GM12865 (cell line): ENCODE results near the gene RBMS1.
"Not testable (repeated sequence)": the region's sequence is repeated elsewhere in the genome, so short reads cannot be mapped to it uniquely, and the experiment has no call there.

Source experiments
- DNase-seq: peaks from one replicate; pipeline ENCODE4 v3.0.0; 2010; ENCODE audit warnings: low read depth
- H3K4me3 ChIP-seq: 2 replicates; pipeline ENCODE4 v1.5.1; 2011; ENCODE audit warnings: mild to moderate bottlenecking, low read depth, low read length, control low read depth
- TF ChIP-seq, protein P1 (sequence below): IDR thresholded peaks from 2 replicates; pipeline ENCODE4 v1.5.1; 2011; ENCODE audit warnings: low read length, control low read depth, low read depth, inconsistent platforms; ENCODE audit not compliant: insufficient read depth; ENCODE audit errors: missing control alignments

Gene RBMS1

GRCh38 chr2:160372585-160372984, 121.0 kb downstream of the RBMS1 start:
- no peak overlapping the region for H3K4me3 ChIP-seq
- TF ChIP-seq, protein P1, sequence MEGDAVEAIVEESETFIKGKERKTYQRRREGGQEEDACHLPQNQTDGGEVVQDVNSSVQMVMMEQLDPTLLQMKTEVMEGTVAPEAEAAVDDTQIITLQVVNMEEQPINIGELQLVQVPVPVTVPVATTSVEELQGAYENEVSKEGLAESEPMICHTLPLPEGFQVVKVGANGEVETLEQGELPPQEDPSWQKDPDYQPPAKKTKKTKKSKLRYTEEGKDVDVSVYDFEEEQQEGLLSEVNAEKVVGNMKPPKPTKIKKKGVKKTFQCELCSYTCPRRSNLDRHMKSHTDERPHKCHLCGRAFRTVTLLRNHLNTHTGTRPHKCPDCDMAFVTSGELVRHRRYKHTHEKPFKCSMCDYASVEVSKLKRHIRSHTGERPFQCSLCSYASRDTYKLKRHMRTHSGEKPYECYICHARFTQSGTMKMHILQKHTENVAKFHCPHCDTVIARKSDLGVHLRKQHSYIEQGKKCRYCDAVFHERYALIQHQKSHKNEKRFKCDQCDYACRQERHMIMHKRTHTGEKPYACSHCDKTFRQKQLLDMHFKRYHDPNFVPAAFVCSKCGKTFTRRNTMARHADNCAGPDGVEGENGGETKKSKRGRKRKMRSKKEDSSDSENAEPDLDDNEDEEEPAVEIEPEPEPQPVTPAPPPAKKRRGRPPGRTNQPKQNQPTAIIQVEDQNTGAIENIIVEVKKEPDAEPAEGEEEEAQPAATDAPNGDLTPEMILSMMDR = no peak
- no peak for DNase-seq

GRCh38 chr2:160372010-160372356, 121.6 kb downstream of the RBMS1 start:
- TF ChIP-seq, protein P1 = no peak
- H3K4me3 ChIP-seq = no peak overlapping the region
- DNase-seq = no peak

DNA sequence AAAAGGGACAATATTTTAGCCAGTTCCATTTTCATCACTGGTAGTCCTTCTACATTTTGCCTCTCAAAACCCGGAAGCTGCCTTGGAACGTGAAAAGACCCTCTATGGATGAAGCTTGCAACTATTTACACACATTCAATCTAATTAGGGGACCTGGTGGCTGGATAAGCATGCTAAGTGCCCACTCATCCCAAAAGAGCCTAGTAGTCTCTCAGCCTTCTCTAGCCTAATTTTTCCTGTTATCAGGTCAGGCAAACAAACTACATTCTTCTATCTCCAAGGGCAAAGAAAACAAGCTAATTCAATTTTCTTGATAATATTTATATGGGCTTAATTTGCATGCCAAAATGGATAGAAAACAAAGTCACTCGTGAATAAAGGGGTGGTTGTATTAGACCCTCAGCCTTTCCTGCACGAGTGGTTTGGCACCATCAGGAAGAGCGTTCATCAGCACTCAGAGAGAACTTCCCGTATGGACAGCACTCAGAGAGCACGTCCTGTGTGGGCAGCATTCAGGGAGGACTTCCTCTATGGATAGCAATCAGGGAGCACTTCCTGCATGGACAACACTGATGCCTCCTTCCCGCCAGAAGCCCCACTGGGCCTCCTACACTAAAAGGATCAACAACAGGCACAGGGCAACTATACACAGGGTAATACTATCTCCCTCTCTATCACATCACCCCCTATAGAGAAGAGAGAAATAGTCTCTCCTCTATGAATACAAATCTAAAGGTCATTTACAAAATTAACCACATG, 122.2 kb downstream of the RBMS1 start:
- no peak overlapping the region for H3K4me3 ChIP-seq
- TF ChIP-seq, protein P1 = no peak
- DNase-seq = no peak

DNA sequence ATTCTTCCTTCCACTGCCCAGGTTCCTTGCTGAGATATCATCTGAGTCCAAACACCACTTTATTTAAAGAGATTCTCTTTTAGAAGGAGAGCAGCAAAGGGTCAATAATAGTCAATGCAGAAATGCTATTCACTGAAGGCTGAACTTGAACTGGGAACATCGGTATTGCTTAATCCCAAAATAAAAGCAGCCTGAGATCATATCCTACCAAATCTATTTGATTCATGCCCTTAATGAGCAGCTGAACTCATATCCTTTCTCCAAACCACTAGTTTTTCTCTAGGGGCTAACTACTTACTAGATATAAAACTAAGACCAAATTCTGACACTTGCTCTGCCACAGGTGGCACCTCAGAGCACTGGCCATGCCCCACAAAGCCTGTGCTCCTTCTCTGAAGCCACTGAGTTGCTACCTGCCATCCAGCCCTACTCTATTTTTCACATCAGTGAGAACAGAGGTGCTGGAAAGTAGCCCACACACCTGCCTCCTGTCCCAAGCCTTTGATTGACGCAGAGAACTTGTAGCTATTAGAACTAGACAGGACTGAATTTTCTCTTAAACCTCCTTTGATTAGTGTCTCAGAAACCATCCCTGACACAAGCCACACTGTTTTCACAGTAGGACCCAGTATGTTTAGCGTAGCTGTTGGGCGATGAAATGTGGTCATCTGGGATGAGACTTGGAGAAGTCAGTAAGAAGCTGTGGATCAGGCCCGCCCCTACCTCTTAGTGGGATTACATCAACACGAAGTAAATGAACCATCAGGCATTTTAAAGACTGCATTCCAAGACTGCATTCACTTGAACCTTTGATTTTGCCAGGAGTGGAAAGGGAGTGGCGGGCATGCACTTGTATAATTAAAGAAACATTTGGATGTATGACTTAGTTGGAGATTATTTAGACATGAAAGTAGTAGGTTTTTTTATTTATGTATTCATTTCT, 124.3 kb downstream of the RBMS1 start:
- TF ChIP-seq, protein P1 = no peak
- no peak for DNase-seq
- H3K4me3 ChIP-seq = no peak overlapping the region

DNA sequence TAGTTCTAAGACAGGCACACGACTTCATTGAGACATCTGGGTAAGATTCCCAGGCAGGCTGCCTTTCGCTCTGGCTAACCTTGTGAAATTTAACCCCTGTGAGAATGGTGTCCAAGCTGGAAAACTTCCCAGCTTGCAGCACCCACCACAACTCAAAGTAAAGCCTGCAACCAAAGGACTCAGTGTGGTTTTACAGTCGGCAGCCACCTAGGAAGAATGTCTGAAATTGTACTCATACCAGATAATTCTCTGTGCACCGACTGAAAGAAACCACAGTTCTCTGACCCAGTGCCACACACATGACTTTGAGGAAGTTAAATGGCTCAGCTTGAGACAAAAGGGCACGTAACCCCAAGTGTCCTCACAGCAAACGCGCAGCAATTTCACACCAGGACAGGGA, 125.7 kb downstream of the RBMS1 start:
- no peak for DNase-seq
- TF ChIP-seq, protein P1 = no peak
- H3K4me3 ChIP-seq = no peak overlapping the region

DNA sequence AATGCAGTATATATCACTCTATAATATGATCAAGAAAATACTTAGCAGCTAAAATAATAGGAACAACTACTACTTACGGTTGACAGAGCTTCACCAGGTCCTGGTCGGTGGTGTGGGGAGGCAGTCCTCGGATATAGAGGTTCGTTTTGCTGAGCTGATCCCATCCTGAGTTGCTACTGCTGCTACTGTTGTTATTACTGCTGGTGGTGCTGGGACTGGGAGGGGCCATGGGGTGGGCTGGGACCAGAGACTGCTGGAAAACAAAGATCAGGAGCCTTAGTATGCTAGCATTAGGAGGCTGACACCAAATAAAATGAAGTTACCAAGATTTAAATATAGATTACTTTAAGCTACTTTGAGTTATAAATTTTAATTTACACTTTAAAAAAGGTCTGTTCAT, 126.5 kb downstream of the RBMS1 start:
- not testable (repeated sequence) for DNase-seq, H3K4me3 ChIP-seq

DNA sequence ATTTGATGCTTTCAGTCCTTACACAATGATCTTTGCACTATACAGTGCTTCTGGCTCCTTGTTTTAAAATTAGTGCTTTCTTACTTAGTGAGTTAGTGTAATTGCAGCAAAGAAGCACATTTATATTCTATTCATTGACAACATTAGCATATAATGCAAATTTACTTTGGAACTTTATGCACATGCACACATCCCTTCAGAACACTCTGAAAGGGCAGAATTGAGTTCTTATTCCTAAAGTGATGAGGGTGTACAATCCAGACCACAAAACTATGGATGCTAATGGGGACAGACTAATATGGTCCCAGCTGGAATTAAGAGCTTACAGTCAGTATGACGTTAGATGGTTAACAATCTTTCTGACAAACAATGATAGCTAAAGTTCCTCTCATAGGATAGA, 127.1 kb downstream of the RBMS1 start:
- no peak overlapping the region for H3K4me3 ChIP-seq
- TF ChIP-seq, protein P1 = no peak
- no peak for DNase-seq
